DLD1 (cell line): ENCODE data around the gene STAT5A.
"Not testable (repeated sequence)": the region's sequence is repeated elsewhere in the genome, so short reads cannot be mapped to it uniquely, and the experiment has no call there.

ENCODE experiments used
- in situ Hi-C: cut with HindIII; loops from 2 replicates; pipeline ENCODE4 v1.10.0; 2017; ENCODE audit warnings: low sequenced_read_pairs

Gene STAT5A

GRCh38 chr17:42287977-42288802 is at the start of gene STAT5A:
Gene STAT5A (plus strand): TSS chr17:42288498. CDS start chr17:42289412, 914 bp downstream.
- in situ Hi-C loops = no loop called here

- in situ Hi-C loops = not testable (repeated sequence)
Measured at GRCh38 chr17:42239576-42239975, 48.7 kb upstream of the STAT5A start.

GRCh38 chr17:42240201-42240600 is 48.1 kb upstream of the STAT5A start:
- in situ Hi-C loops = no loop called here

- in situ Hi-C loops = not testable (repeated sequence)
Measured at GRCh38 chr17:42240863-42241262, 47.4 kb upstream of the STAT5A start.

- in situ Hi-C loops = no loop called here
Measured at GRCh38 chr17:42241871-42242270, 46.4 kb upstream of the STAT5A start.

GRCh38 chr17:42243493-42243982 is 44.8 kb upstream of the STAT5A start:
- in situ Hi-C loops = no loop called here

GRCh38 chr17:42244116-42244515 is 44.2 kb upstream of the STAT5A start:
- in situ Hi-C loops = not testable (repeated sequence)

- in situ Hi-C loops = not testable (repeated sequence)
Measured at GRCh38 chr17:42245183-42245582, 43.1 kb upstream of the STAT5A start.

GRCh38 chr17:42246515-42246914 is 41.8 kb upstream of the STAT5A start:
- in situ Hi-C loops = no loop called here

GRCh38 chr17:42247734-42248133 is 40.6 kb upstream of the STAT5A start:
- in situ Hi-C loops = no loop called here

- in situ Hi-C loops = no loop called here
Measured at GRCh38 chr17:42248351-42249179, 39.7 kb upstream of the STAT5A start.

GRCh38 chr17:42249681-42250446 is 38.4 kb upstream of the STAT5A start:
- in situ Hi-C loops = no loop called here

GRCh38 chr17:42251115-42251514 is 37.2 kb upstream of the STAT5A start:
- in situ Hi-C loops = no loop called here

- in situ Hi-C loops = no loop called here
Measured at GRCh38 chr17:42252597-42253550, 35.4 kb upstream of the STAT5A start.

- in situ Hi-C loops = no loop called here
Measured at GRCh38 chr17:42253578-42253977, 34.7 kb upstream of the STAT5A start.

- in situ Hi-C loops = no loop called here
Measured at GRCh38 chr17:42255445-42255844, 32.9 kb upstream of the STAT5A start.

GRCh38 chr17:42260318-42260717 is 28.0 kb upstream of the STAT5A start:
- in situ Hi-C loops = no loop called here

- in situ Hi-C loops = not testable (repeated sequence)
Measured at GRCh38 chr17:42264366-42264765, 23.9 kb upstream of the STAT5A start.

GRCh38 chr17:42266462-42266861 is 21.8 kb upstream of the STAT5A start:
- in situ Hi-C loops = no loop called here
